Osteoblast (primary cell): ENCODE results near the gene ST6GALNAC3. TPM values are rescaled to one million over a fixed set of nuclear protein-coding genes. Genes with fewer than 3 reads are reported as not detected.

ENCODE experiments used
- DNase-seq: peaks from one replicate; pipeline ENCODE4 v3.0.0; 2011; ENCODE audit warnings: low spot score, mixed read lengths; ENCODE audit not compliant: insufficient read length; ENCODE audit errors: missing footprints
- H2AFZ ChIP-seq: 2 replicates; pipeline ENCODE4 v1.6.0; 2011; ENCODE audit warnings: mild to moderate bottlenecking, low read length
- H3K27ac ChIP-seq: 2 replicates; pipeline ENCODE4 v1.5.1; 2011; ENCODE audit warnings: mild to moderate bottlenecking, low read depth, low read length, moderate library complexity
- H3K27me3 ChIP-seq: 2 replicates; pipeline ENCODE4 v1.6.0; 2012; ENCODE audit warnings: mild to moderate bottlenecking, control low read depth, inconsistent platforms, low read length, moderate library complexity; ENCODE audit not compliant: insufficient read depth
- H3K36me3 ChIP-seq: 2 replicates; pipeline ENCODE4 v1.5.1; 2011; ENCODE audit warnings: mild to moderate bottlenecking, low read length, control low read depth, moderate library complexity; ENCODE audit not compliant: insufficient read depth
- H3K4me1 ChIP-seq: 2 replicates; pipeline ENCODE4 v1.5.1; 2011; ENCODE audit warnings: mild to moderate bottlenecking, low read length, control low read depth, moderate library complexity; ENCODE audit not compliant: insufficient read depth
- H3K4me2 ChIP-seq: 2 replicates; pipeline ENCODE4 v1.6.0; 2011; ENCODE audit warnings: mild to moderate bottlenecking, low read length; ENCODE audit not compliant: insufficient read depth
- H3K4me3 ChIP-seq: fragments of 200-600 bp; sonication (generic); 3 replicates; pipeline ENCODE4 v1.5.1; 2012; ENCODE audit warnings: mild to moderate bottlenecking, low read length, inconsistent platforms; ENCODE audit not compliant: insufficient read depth
- H3K79me2 ChIP-seq: 2 replicates; pipeline ENCODE4 v1.6.0; 2012; ENCODE audit warnings: mild to moderate bottlenecking, low read length, control low read depth, inconsistent platforms; ENCODE audit not compliant: insufficient read depth
- H3K9me3 ChIP-seq: 2 replicates; pipeline ENCODE4 v1.5.1; 2011; ENCODE audit warnings: low read depth, low read length, control low read depth
- H4K20me1 ChIP-seq: 2 replicates; pipeline ENCODE4 v1.6.0; 2012; ENCODE audit warnings: mild to moderate bottlenecking, low read length, control low read depth; ENCODE audit not compliant: insufficient read depth
- CTCF ChIP-seq: IDR thresholded peaks from 2 replicates; pipeline ENCODE4 v1.5.1; 2011; ENCODE audit warnings: mild to moderate bottlenecking, low read depth, low read length, moderate library complexity; ENCODE audit errors: extremely low read depth
- total RNA-seq: library from RNA; depleted of rRNA; stranded (reverse); fragments of >200 nt; gene quantifications from 2 replicates; pipeline ENCODE4 v1.2.3, GENCODE V29; 2012

Gene ST6GALNAC3
- total RNA-seq, 1 donor = not detected

GRCh38 chr1:76234061-76234460, 159.5 kb downstream of the ST6GALNAC3 start:
- H4K20me1 ChIP-seq = no peaks in the 10 kb centered on the region
- no peak overlapping the region for H3K4me3 ChIP-seq
- DNase-seq = no peak
- TF ChIP-seq CTCF = no peak
- H3K4me2 ChIP-seq = no peak overlapping the region
- no peak overlapping the region for H2AFZ ChIP-seq
- H3K9me3 ChIP-seq = no peaks in the 10 kb centered on the region
- H3K36me3 ChIP-seq = no peaks in the 10 kb centered on the region
- no peaks in the 10 kb centered on the region for H3K79me2 ChIP-seq
- H3K27me3 ChIP-seq = no peaks in the 10 kb centered on the region
- no peak overlapping the region for H3K27ac ChIP-seq
- no peaks in the 10 kb centered on the region for H3K4me1 ChIP-seq

- Histone ChIP-seq H3K27me3 (no peaks in the 10 kb centered on the region), H3K4me1 (no peaks in the 10 kb centered on the region), H3K9me3 (no peaks in the 10 kb centered on the region), H4K20me1 (no peaks in the 10 kb centered on the region), H2AFZ (no peak overlapping the region), H3K4me2 (no peak overlapping the region), H3K27ac (no peak overlapping the region), H3K4me3 (no peak overlapping the region), H3K79me2 (no peaks in the 10 kb centered on the region), H3K36me3 (no peaks in the 10 kb centered on the region)
- DNase-seq = no peak
- TF ChIP-seq CTCF = no peak
Measured at GRCh38 chr1:76237211-76237610, 162.7 kb downstream of the ST6GALNAC3 start.

GRCh38 chr1:76238094-76238628, 163.6 kb downstream of the ST6GALNAC3 start:
- Histone ChIP-seq H4K20me1 (no peaks in the 10 kb centered on the region), H3K9me3 (no peaks in the 10 kb centered on the region), H3K79me2 (no peaks in the 10 kb centered on the region), H3K4me1 (no peaks in the 10 kb centered on the region), H3K4me2 (no peak overlapping the region), H3K27me3 (no peaks in the 10 kb centered on the region), H3K36me3 (no peaks in the 10 kb centered on the region), H3K4me3 (no peak overlapping the region), H3K27ac (no peak overlapping the region), H2AFZ (no peak overlapping the region)
- no peak for TF ChIP-seq CTCF
- DNase-seq = peak; percentile 19

- no peak for TF ChIP-seq CTCF
- no peaks in the 10 kb centered on the region for H3K27me3 ChIP-seq
Measured at GRCh38 chr1:76239470-76239918, 164.9 kb downstream of the ST6GALNAC3 start.

More at GRCh38 chr1:76239470-76239918, 164.9 kb downstream of the ST6GALNAC3 start:
- no peak for DNase-seq
- no peak overlapping the region for H3K4me3 ChIP-seq
- H3K27ac ChIP-seq = no peak overlapping the region
- H2AFZ ChIP-seq = no peak overlapping the region
- H3K9me3 ChIP-seq = no peaks in the 10 kb centered on the region
- H3K79me2 ChIP-seq = no peaks in the 10 kb centered on the region
- H4K20me1 ChIP-seq = no peaks in the 10 kb centered on the region
- no peaks in the 10 kb centered on the region for H3K36me3 ChIP-seq
- no peaks in the 10 kb centered on the region for H3K4me1 ChIP-seq
- no peak overlapping the region for H3K4me2 ChIP-seq
